Activated CD8-positive, alpha-beta T cell treated with anti-CD3 and anti-CD28 coated beads for 36 hours (primary cell): ENCODE measurements around the gene CDC27. TPM values are rescaled to one million over a fixed set of nuclear protein-coding genes. Genes with fewer than 3 reads are reported as not detected.

Source experiments
- ATAC-seq: fragments of 200-7000 bp; cut with Tn5 transposase; one replicate; pipeline ENCODE4 v1.10.0; 2021; ENCODE audit warnings: mild to moderate bottlenecking, moderate library complexity
- CTCF ChIA-PET: fragments of 350-600 bp; sonication (Branson Sonifier 250); formaldehyde crosslinking; loops from one replicate; lab custom pipeline; 2021; ENCODE audit warnings: antibody characterized with exemption; lab: Charles Lee
- POLR2A ChIA-PET: fragments of 350-600 bp; sonication (Branson Sonifier 250); formaldehyde crosslinking; loops from one replicate; lab custom pipeline; 2021; ENCODE audit warnings: antibody characterized with exemption; lab: Charles Lee
- DNase-seq: peaks from one replicate; pipeline ENCODE4 v3.0.0-alpha.2; 2020
- H3K27ac Mint-ChIP-seq: one replicate; pipeline ENCODE4 v1.8.0; 2021; ENCODE audit warnings: mild to moderate bottlenecking, mixed read lengths
- H3K27me3 Mint-ChIP-seq: one replicate; pipeline ENCODE4 v1.8.0; 2021; ENCODE audit warnings: mixed read lengths
- H3K36me3 Mint-ChIP-seq: one replicate; pipeline ENCODE4 v1.8.0; 2021; ENCODE audit warnings: low read depth, mixed read lengths
- H3K4me1 Mint-ChIP-seq: one replicate; pipeline ENCODE4 v1.8.0; 2021; ENCODE audit warnings: low read depth, mixed read lengths
- H3K4me3 Mint-ChIP-seq: one replicate; pipeline ENCODE4 v1.8.0; 2021; ENCODE audit warnings: mild to moderate bottlenecking, moderate library complexity, mixed read lengths
- H3K9me3 Mint-ChIP-seq: one replicate; pipeline ENCODE4 v1.8.0; 2021; ENCODE audit warnings: mixed read lengths
- CTCF ChIP-seq: fragments of 200-600 bp; IDR thresholded peaks from one replicate; pipeline ENCODE4 v1.8.0; 2022; ENCODE audit warnings: antibody characterized with exemption, mild to moderate bottlenecking
- intact Hi-C: fragments of 100-400 bp; cut with micrococcal nuclease; formaldehyde crosslinking; loops from one replicate; pipeline ENCODE4 v1.10.0; 2022
- total RNA-seq, 2 experiments: library from RNA; stranded (reverse); gene quantifications; one replicate each; pipeline ENCODE4 v1.2.3, GENCODE V29; 2021

CDC27 gene
- total RNA-seq, 2 experiments from 2014 or later = 103 TPM

GRCh38 chr17:47096343-47096742 is 92.8 kb downstream of the CDC27 start:
- ATAC-seq (no peak), DNase-seq (no peak)
- Mint-ChIP-seq H3K4me1 (peaks cover 29% of the 10 kb centered on the region), H3K27me3 (no peaks in the 10 kb centered on the region), H3K4me3 (no peak overlapping the region), H3K36me3 (peaks cover 23% of the 10 kb centered on the region), H3K9me3 (no peaks in the 10 kb centered on the region), H3K27ac (no peak overlapping the region)
- CTCF ChIA-PET = no interaction called here
- no peak for TF ChIP-seq CTCF
- intact Hi-C loops = no loop called here
- POLR2A ChIA-PET = no interaction called here

GRCh38 chr17:47095268-47095667 is 93.8 kb downstream of the CDC27 start:
- peaks cover 26% of the 10 kb centered on the region for H3K36me3 Mint-ChIP-seq
- DNase-seq (no peak), ATAC-seq (no peak)
- peaks cover 29% of the 10 kb centered on the region for H3K4me1 Mint-ChIP-seq
- H3K4me3 Mint-ChIP-seq = no peak overlapping the region
- CTCF ChIA-PET = no interaction called here
- H3K27me3 Mint-ChIP-seq = no peaks in the 10 kb centered on the region
- no peak overlapping the region for H3K27ac Mint-ChIP-seq
- H3K9me3 Mint-ChIP-seq = no peaks in the 10 kb centered on the region
- no peak for TF ChIP-seq CTCF
- intact Hi-C loops = no loop called here
- POLR2A ChIA-PET = no interaction called here

- TF ChIP-seq CTCF = no peak
- DNase-seq (no peak), ATAC-seq (no peak)
- ChIA-PET CTCF (no interaction called here), POLR2A (no interaction called here)
- H3K4me3 Mint-ChIP-seq = no peak overlapping the region
- intact Hi-C loops = no loop called here
- no peak overlapping the region for H3K27ac Mint-ChIP-seq
- no peaks in the 10 kb centered on the region for H3K9me3 Mint-ChIP-seq
- peaks cover 11% of the 10 kb centered on the region for H3K36me3 Mint-ChIP-seq
- H3K27me3 Mint-ChIP-seq = no peaks in the 10 kb centered on the region
- H3K4me1 Mint-ChIP-seq = peaks cover 7% of the 10 kb centered on the region
These were observed 102.0 kb downstream of the CDC27 start for GRCh38 chr17:47087093-47087492.

GRCh38 chr17:47085736-47086135 is 103.4 kb downstream of the CDC27 start:
- ATAC-seq = no peak
- no peak overlapping the region for H3K27ac Mint-ChIP-seq
- TF ChIP-seq CTCF = no peak

GRCh38 chr17:47078801-47079200 is 110.3 kb downstream of the CDC27 start:
- intact Hi-C loops = no loop called here
- ChIA-PET CTCF (no interaction called here), POLR2A (no interaction called here)
- Mint-ChIP-seq H3K27ac (no peak overlapping the region), H3K27me3 (no peaks in the 10 kb centered on the region), H3K36me3 (no peaks in the 10 kb centered on the region), H3K4me1 (no peaks in the 10 kb centered on the region), H3K9me3 (no peaks in the 10 kb centered on the region), H3K4me3 (no peak overlapping the region)
- ATAC-seq (no peak), DNase-seq (no peak)
- TF ChIP-seq CTCF = no peak

More at GRCh38 chr17:47085736-47086135, 103.4 kb downstream of the CDC27 start:
- no peak for DNase-seq
- intact Hi-C loops = no loop called here
- ChIA-PET CTCF (no interaction called here), POLR2A (interaction anchor here (1.1 kb wide), 1 partner anchor 15 kb away, joined by 3 read pairs; no protein-coding TSS in a partner anchor)
- Mint-ChIP-seq H3K9me3 (no peaks in the 10 kb centered on the region), H3K36me3 (no peaks in the 10 kb centered on the region), H3K4me3 (no peak overlapping the region), H3K4me1 (peaks cover 7% of the 10 kb centered on the region), H3K27me3 (no peaks in the 10 kb centered on the region)
